Measurements from ENCODE around the gene ATG2A. TPM values are rescaled to one million over a fixed set of nuclear protein-coding genes. Genes with fewer than 3 reads are reported as not detected.

The ATG2A gene
- total RNA-seq, 1 donor from 2014 or later = 24.8 TPM

DNA sequence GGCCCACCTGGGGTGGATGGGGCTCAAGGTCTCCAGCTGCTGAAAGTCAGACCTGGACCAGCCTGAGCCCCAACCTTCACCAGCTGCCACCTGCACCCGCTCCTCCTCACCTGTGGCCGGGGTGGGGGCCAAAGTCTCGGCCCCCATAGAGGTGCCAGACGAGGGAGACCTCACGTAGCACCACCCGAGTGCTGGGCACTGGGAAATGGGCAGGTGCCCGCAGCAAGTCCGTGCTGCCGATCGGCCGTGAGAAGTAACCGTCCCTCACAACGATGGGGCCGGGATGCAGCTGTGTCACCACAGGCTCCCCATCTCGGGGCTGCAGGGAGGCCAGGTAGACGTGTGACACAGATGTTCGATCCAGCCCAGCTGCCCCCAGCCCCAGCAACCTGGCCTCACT, 16.2 kb downstream of the ATG2A start:
- TF ChIP-seq, protein P1, sequence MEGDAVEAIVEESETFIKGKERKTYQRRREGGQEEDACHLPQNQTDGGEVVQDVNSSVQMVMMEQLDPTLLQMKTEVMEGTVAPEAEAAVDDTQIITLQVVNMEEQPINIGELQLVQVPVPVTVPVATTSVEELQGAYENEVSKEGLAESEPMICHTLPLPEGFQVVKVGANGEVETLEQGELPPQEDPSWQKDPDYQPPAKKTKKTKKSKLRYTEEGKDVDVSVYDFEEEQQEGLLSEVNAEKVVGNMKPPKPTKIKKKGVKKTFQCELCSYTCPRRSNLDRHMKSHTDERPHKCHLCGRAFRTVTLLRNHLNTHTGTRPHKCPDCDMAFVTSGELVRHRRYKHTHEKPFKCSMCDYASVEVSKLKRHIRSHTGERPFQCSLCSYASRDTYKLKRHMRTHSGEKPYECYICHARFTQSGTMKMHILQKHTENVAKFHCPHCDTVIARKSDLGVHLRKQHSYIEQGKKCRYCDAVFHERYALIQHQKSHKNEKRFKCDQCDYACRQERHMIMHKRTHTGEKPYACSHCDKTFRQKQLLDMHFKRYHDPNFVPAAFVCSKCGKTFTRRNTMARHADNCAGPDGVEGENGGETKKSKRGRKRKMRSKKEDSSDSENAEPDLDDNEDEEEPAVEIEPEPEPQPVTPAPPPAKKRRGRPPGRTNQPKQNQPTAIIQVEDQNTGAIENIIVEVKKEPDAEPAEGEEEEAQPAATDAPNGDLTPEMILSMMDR (IDR thresholded peaks at IDR 0.05; ENCODE audit: insufficient read depth, low read length, poor library complexity, severe bottlenecking) = no peak
- H3K36me3 ChIP-seq (ENCODE audit: control insufficient read depth, insufficient read depth, low read length) = no peaks in the 10 kb centered on the region

DNA sequence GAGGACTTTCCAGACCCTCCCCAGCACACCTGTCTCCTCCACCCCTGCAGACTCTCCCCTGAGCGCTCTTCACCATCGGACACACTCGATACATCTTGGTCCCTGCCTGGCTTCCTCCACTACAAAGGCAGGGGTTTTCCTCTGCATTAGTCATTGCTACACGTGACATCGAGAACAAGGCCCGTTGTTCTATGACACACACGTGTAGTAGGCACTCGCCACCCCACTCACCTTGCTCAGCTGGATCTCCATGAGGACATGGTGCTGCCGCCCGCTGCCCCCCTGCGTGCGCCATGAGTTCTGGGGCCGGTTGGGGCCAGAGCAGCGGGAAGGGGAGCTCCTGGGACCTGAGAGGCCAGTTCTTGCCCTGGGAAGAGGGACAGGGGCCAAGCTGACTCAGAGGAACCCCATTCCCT, 16.7 kb downstream of the ATG2A start:
- Histone ChIP-seq H3K4me3 (ENCODE audit: low read depth, low read length) (no peak overlapping the region), H3K27me3 (ENCODE audit: control insufficient read depth, insufficient read depth, low read length) (no peaks in the 10 kb centered on the region), H3K36me3 (ENCODE audit: control insufficient read depth, insufficient read depth, low read length) (no peaks in the 10 kb centered on the region)
- DNase-seq (ENCODE audit: low read depth) = no peak
- TF ChIP-seq, protein P1 (IDR thresholded peaks at IDR 0.05; ENCODE audit: insufficient read depth, low read length, poor library complexity, severe bottlenecking) = no peak

More for the DNA sequence above, 16.2 kb downstream of the ATG2A start:
- no peak for DNase-seq (ENCODE audit: low read depth)
- Histone ChIP-seq H3K27me3 (ENCODE audit: control insufficient read depth, insufficient read depth, low read length) (no peaks in the 10 kb centered on the region), H3K4me3 (ENCODE audit: low read depth, low read length) (no peak overlapping the region)

DNA sequence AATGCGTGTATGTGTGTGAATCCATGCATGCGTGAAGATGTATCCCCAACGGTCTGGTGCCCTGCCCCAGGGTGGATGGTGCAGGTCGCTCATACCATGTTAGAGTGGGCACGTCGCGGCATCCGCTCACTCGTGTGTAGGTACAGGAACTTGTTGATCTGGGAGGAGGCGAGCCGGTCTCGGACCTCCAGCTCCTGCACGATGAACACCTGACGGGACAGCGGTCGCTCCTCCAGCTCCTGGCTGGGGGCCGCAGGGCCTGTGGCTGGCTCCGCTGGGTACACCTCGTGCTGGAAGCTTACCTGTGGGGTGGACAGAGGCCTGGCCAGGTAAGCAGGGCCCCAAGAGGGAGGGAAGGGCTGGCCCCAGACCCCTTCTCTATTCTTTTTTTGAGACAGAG, 18.5 kb downstream of the ATG2A start:
- no peaks in the 10 kb centered on the region for H3K36me3 ChIP-seq (ENCODE audit: control insufficient read depth, insufficient read depth, low read length)
- H3K27me3 ChIP-seq (ENCODE audit: control insufficient read depth, insufficient read depth, low read length) = no peaks in the 10 kb centered on the region
- TF ChIP-seq, protein P1 (IDR thresholded peaks at IDR 0.05; ENCODE audit: insufficient read depth, low read length, poor library complexity, severe bottlenecking) = no peak

DNA sequence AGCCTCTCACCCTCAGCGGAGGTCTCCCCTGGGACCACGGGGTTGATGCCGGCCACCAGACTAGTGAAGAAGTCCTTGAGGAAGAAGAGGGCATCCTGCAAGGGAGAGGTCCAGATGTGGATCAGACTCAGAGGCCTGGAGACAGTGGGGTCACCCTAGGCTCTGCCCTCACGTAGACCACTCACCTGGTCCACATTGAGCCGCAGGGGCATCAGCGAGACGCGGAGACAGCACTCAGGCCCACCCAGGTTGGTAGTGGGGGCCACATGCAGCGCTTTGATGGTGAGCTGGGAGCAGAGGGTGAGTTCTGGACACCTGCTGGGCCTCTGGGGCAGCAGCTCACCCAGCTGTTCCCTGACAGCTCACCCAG, 18.9 kb downstream of the ATG2A start:
- H3K27me3 ChIP-seq (ENCODE audit: control insufficient read depth, insufficient read depth, low read length) = no peaks in the 10 kb centered on the region
- TF ChIP-seq, protein P1 (IDR thresholded peaks at IDR 0.05; ENCODE audit: insufficient read depth, low read length, poor library complexity, severe bottlenecking) = no peak
- DNase-seq (ENCODE audit: low read depth) = no peak
- no peaks in the 10 kb centered on the region for H3K36me3 ChIP-seq (ENCODE audit: control insufficient read depth, insufficient read depth, low read length)
- no peak overlapping the region for H3K4me3 ChIP-seq (ENCODE audit: low read depth, low read length)

More for the DNA sequence above, 18.5 kb downstream of the ATG2A start:
- DNase-seq (ENCODE audit: low read depth) = no peak
- H3K4me3 ChIP-seq (ENCODE audit: low read depth, low read length) = no peak overlapping the region

DNA sequence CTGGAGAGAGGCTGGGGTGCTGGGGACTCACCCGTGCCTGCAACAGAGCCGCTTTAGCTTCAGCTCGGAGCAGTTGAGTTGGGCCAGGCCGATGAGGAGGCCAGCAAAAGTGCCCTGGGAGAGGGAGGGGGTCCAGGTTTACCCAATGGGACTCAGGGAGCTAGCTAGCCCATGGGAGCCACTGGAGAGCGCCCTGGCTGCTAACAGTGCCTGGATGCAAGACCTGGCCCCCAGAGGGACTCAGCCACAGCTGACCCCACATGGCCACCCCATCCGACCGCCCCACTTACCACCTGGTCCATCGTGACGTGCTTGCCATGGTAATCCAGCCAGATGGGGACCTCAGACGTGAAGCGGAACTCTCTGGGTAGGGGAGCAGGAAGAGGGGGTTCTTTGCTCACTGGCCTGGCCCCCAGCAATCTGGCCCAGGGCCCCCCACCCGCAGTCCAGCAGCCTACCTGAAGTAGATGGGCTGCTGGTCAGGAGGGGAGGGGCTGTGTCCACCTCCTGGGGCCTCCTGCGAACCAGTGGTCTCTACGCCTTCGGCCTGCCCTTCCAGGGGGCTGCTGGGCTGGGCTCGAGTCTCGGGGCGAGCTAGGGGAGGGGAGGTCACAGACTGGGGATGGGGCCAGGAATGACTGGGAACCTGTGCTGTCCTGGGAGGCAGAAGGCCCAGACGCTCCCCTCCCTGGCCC, 19.5 kb downstream of the ATG2A start:
- Histone ChIP-seq H3K36me3 (ENCODE audit: control insufficient read depth, insufficient read depth, low read length) (no peaks in the 10 kb centered on the region), H3K4me3 (ENCODE audit: low read depth, low read length) (no peak overlapping the region), H3K27me3 (ENCODE audit: control insufficient read depth, insufficient read depth, low read length) (no peaks in the 10 kb centered on the region)
- no peak for DNase-seq (ENCODE audit: low read depth)
- TF ChIP-seq, protein P1 (IDR thresholded peaks at IDR 0.05; ENCODE audit: insufficient read depth, low read length, poor library complexity, severe bottlenecking) = no peak
